Epidermal melanocyte (primary cell): ENCODE measurements around the gene TMEM88.
"Not testable (repeated sequence)": the region's sequence is repeated elsewhere in the genome, so short reads cannot be mapped to it uniquely, and the experiment has no call there.

Source experiments
- DNase-seq: peaks from one replicate; pipeline ENCODE4 v3.0.0; 2011; ENCODE audit warnings: low spot score; ENCODE audit not compliant: insufficient read length

Gene TMEM88, protein sequence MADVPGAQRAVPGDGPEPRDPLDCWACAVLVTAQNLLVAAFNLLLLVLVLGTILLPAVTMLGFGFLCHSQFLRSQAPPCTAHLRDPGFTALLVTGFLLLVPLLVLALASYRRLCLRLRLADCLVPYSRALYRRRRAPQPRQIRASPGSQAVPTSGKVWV

DNA sequence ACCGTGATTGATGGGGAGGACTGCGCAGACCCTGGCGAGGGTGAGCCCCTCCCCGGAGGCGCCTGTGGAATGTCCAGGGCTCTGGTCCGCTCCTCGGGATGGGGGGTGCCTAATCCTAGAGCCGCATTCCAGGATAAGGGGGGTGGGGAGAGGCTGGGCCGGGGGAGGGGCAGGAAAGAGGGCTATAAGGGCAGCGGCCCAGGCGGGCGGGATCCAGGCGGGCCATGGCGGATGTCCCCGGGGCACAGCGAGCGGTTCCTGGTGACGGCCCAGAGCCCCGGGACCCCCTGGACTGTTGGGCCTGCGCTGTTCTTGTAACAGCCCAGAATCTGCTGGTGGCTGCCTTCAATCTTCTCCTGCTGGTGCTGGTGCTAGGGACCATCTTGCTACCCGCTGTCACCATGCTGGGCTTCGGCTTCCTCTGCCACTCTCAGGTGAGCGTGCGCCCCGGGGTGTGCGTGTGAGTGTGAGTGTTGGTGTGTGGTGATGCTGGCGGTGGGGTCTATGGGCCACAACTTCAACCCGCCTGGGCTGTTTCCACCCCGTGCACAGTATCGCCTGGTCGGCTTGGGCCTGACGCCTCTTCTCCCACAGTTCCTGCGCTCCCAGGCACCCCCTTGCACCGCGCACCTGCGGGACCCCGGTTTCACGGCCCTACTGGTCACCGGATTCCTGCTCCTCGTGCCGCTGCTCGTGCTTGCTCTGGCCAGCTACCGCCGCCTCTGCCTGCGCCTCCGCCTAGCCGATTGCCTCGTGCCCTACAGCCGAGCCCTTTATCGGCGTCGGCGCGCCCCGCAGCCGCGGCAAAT lies at the start of gene TMEM88:
Gene TMEM88 (plus strand): TSS at position 216 of the 809 bp plus-strand sequence. CDS start 9 bp downstream, at position 225.
- no peak for DNase-seq

DNA sequence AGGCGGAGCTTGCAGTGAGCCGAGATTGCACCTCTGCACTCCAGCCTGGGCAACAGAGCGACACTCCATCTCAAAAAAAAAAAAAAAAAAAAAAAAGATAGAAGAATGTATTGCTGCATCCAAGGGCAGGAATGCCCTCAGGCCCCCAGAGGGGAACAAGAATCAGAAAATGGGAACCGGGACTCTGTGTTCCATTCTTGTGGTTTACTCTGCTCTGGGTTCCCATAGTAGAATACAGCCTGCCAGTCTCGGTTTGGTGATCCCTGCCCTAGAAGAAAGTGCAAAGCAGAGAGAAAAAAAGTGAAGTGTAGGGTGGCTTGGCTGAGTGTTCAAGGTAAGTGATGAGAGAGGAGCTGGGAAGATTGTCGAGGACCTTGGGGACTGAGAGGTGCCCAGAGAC lies 48.3 kb upstream of the TMEM88 start:
- DNase-seq = no peak

DNA sequence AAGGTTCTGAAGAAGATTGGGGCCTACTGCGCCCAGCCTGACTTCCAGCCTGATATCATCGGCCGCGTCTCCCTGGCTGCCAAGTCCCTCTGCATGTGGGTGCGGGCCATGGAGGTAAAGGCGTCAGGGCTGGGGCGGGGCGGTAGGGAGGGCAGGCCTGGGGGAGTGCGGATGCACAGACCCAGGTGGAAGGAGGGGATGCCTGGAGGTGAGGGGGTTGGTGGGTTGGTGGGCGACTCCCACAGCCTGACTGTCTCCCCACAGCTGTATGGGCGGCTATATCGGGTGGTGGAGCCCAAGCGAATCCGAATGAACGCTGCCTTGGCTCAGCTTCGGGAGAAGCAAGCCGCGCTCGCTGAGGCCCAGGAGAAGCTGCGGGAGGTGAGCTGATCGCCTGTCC lies 47.7 kb upstream of the TMEM88 start:
- no peak for DNase-seq

DNA sequence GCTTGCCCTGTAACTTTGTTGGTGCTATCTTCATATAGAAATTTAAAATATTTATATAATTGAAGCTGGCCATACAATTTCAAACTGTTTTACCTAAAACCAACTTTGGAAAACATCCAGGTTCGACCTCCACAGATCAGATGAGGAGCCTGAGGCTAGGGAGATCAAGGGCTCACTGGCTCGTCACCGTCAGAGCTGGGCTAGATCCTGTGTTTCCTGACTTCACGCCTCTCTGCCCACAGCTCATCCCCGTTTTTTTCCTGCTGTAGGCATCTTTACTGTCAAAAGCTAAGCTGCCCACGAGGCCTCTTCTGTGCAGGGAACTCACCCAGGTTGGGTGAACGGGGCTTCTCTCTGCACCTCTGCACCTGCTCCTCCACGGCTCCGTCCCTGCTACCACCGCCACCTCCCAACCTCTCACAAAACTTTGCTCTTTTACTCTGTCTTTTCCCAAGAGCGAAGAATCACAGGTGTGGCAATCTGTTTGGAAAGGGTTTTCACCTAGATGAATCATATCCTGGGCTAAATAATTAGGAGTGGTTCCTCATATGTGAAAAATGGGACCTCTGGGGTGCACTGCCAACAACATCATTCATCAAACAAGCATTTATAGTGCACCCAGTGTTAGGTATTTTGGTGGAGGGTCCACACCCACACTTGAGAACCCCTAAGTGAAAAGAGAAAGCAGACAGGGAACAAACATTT lies 45.6 kb upstream of the TMEM88 start:
- DNase-seq = no peak

DNA sequence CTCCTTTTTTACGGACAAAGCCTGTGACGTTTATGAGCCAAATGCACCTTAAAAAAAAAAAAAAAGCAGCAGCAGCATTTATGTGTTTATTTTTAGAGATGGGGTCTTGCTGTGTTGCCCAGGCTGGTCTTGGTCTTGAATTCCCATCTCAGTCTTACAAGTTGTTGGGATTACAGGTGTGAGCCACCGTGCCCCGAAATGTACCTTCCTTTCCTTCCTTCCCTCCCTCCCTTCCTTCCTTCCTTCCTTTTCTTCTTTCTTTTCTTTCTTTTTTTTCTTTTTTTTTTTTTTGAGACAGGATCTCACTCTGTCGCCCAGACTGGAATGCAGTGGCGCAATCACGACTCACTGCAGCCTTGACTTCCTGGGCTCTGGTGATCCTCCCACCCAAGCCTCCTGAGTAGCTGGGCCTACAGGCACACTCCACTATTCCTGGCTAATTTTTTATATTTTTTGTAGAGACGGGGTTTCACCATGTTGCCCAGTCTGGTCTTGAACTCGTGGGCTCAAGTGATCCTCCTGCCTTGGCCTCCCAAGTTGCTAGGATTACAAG lies 45.0 kb upstream of the TMEM88 start:
- DNase-seq = not testable (repeated sequence)

DNA sequence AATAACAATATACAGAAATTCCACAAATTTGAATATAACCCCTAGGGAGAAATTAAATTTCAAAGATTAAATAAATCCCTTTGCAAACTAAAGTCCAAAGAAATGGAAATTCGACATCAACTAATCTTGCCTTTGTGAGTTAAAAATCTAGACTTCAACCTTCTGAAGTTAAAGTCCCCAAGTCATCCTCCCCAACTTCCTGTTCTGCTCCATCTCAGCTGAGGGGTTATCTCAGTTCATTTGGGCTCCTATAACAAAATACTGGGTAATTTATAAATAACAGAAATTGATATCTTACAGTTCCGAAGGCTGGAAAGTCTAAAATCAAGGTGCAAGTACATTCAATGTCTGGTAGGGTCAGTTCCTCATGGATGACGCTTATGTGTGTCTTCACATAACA lies 43.6 kb upstream of the TMEM88 start:
- no peak for DNase-seq

DNA sequence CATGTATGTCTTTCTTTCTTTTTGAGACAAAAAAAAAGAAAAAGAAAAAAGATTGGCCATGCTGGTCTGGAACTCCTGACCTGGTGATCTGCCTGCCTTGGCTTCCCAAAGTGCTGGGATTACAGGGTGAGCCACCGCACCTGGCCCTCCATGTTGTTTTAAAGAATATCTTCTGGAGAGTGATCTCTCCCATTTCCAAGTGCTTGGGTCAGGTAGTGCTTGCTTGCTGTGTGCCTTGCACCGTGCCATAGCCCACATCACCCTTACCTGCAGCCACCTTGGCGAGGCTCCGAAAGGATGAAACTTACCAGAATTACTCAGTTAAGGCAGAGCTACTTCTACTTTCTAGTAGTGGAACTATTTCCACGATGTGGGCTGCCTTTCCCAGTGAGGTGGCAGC lies 39.9 kb upstream of the TMEM88 start:
- no peak for DNase-seq

DNA sequence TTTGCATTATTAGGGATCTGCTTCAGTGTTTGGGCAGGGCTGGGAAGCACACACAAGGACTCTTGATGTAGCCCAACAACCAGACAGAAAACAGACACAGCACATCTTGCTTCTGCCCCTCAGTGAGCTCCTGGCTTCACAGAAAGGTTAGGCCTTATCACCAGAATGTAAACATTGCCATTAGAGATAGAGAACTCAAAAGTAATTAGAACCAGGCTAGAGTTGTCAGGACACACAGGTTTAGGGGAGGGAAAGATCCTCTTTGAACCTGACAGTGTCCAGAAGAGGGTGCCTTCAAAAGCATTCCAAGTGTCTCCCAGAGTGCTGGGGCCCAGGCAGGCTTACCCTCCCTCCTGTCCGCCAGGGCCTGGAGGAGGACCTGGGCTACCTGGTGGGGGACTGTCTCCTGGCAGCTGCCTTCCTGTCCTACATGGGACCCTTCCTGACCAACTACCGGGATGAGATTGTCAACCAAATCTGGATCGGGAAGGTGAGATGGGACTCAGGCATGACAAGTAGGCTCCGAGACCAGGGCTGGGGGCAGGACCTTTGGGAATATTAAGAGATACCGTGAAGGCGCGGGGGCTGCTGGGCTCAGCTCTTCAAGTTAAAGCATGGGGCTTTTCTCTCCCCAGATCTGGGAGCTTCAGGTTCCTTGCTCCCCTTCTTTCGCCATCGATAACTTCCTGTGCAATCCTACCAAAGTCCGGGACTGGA lies 37.8 kb upstream of the TMEM88 start:
- no peak for DNase-seq

DNA sequence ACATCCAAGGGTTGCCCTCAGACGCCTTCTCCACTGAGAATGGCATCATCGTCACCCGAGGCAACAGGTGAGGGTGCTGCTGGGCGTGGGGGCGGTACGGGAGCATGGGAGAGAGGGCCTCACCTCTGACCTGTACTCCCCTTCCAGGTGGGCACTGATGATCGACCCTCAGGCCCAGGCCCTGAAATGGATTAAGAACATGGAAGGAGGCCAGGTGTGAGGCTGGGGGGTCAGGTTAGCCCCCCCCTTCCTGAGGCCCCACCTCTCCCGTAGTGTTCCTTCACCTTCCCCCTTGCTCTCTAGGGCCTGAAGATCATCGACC lies 37.3 kb upstream of the TMEM88 start:
- DNase-seq = no peak

DNA sequence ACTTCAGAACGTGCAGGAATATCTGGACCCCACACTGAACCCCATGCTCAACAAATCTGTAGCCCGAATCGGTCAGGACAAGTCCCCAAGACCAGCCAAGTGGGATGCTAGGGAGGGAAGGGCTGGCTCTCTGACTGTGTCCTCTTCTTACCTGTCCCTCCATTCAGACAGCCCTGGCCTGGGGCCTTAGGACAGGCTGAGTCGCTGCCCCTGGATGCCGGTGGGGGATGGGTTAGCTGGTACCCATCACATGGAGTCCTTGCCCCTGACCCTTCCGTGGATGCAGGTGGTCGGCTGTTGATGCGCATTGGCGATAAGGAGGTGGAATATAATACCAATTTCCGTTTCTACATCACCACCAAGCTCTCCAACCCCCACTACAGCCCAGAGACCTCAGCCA lies 36.8 kb upstream of the TMEM88 start:
- DNase-seq = no peak

DNA sequence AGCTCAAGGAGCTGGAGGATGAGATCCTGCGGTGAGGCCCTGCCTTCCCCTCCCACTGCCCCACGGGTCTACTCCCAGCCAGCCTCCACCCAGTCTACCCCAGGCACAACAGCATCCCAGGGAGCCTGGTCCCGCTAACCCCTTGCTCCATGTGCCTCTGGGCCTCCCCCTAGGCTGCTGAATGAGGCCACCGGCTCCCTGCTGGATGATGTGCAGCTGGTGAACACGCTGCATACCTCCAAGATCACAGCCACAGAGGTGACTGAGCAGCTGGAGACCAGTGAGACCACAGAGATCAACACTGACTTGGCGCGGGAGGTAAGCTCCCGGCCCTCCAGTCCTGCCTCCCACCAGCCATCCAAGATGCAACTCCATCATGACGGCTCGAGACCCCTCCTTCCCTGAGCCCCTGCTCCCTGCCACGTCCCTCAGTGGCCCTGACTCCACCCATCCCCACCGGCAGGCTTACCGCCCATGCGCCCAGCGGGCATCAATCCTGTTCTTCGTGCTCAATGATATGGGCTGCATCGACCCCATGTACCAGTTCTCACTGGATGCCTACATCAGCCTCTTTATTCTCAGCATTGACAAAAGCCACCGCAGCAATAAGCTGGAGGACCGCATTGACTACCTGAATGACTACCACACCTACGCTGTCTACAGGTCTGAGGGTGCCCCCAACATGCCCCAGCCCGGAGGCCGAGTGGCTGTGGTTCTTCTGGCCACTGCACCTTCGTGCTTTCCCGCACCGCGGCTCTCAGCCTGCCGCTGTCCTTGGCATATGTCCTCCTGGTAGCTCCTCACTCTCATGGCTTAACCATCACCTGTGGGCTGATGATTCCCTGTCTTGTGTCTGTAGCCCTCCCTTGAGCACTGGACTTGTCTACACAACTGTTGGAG lies 35.9 kb upstream of the TMEM88 start:
- DNase-seq = no peak

DNA sequence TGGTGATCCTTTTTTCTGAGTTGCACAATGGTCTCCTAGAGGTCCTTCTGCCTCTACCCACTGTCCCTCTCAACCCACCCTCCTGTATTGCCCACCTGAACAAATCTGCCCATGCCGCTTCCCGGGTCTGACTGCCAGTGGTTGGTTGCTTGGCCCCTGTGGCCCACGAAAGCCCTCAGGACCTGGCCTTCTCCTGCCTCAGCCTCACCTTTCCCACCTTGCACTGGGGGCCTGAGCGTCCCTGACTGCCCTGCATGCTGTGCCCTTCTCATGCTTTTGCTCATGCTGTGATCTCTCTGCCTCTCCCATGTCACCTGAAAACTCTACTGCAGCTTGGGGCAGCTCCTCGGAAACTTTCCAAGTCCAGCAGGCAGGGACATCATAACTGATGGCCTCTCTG lies 34.6 kb upstream of the TMEM88 start:
- no peak for DNase-seq

DNA sequence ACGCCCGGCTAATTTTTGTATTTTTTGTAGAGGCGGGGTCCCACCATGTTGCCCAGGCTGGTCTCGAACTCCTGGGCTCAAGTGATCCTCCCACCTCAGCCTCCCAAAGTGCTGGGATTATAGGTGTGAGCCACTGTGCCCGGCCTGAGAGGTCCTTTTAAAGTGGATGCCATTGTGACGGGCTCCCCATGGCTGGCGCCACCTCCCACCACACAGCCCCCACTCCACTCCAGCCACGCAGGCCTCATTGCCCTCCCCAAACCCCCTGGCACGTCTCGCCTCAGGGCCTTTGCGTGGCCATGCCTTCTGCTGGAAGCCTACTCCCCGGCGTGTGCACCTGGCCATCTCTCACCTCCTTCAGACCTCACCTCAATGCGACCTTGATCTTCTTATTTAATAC lies 32.7 kb upstream of the TMEM88 start:
- no peak for DNase-seq

DNA sequence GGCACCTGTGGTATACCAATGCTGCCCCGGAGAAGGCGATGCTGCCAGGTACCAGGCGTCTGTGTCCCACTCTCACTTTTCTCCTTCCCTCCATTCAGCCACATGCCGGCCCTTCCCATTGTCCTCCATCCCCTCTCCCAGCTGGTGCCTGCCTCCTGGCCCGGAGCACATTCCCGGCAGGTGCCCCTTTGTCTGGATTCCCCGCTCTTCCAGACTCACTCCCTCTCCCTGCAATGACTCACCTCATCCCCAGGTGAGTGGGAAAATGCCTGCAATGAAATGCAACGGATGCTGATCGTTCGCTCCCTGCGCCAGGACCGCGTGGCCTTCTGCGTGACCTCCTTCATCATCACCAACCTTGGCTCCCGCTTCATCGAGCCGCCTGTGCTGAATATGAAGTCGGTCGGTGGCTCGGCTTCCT lies 31.3 kb upstream of the TMEM88 start:
- DNase-seq = no peak

DNA sequence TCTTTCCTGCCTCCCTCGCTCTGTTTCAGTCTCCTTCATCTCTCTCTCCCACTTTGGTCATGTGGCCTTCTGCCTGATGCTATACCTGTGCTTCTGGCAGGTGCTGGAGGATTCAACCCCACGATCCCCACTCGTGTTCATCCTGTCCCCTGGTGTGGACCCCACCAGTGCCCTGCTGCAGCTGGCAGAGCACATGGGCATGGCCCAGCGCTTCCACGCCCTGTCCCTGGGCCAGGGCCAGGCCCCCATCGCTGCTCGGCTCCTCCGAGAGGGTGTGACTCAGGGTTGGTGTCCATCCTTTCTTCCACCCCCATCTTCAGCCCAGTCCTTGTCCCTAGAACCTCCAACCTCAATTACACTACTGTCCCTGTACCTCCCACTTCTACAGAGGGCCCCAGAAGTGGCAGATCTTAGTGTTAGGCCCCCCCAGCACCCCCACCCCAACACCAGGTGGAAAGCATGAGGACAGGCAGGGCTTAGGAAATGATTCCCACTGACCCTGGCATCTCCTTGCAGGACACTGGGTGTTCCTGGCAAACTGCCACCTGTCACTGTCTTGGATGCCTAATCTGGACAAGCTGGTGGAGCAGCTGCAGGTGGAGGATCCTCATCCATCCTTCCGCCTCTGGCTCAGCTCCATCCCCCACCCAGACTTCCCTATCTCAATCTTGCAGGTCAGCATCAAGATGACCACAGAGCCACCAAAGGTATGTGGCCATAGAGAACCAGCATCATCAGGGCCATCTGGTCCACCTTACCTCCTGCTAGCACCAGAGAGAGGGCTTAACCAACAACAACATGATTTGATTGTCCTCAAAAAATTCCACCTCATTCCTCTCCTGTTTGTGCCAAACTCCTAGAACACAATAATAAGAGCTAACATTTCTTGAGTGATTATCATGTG lies 30.6 kb upstream of the TMEM88 start:
- no peak for DNase-seq

DNA sequence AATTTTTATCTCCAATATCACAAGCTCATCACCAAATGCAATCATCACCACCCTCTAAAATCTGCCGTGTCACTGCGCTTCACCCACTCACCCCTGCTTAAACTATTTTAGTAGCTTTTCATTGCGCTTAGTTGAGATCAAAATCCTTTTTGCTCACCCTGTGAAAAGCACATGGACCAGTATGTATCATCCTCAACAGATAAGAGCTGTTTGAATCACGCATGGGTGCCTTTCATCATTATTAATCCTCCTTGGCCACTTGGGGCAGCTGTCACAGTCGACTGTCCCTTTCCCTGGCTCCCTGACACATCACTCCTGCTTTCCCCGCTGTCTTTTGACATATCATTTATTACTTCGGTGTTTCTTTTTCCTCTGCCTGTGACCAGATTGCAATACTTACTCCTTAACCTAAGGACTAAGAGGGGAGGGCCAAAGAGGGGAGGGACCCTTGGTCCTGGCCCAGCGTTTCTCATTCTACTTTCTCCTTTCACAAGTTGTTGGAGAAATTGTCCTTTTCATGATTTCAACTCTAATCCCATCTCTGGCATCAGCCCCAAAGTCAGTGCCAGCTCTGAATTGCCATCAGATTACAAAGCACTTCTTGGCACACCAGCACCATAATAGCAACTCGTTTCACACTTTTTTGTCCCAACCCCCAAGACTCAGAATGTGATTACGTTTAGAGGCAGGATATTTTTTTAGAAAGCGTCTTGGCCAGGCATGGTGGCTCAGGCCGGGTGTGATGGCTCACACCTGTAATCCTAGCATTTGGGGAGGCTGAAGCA lies 29.5 kb upstream of the TMEM88 start:
- DNase-seq = no peak

DNA sequence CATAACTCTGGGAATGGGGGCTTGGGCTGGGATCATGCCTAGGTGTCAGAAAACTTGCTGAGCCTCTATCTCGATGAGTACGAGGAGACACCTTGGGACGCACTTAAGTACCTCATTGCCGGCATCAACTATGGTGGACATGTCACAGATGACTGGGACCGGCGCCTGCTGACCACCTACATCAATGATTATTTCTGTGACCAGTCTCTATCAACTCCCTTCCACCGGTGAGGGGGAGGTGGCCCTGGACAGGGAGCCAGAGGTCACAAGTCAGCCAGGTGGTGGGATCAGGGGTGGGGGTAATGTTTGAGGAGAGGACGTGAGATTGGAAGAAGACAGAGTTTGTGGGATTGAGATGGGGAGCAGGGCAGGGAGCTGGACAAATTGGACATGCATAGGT lies 24.2 kb upstream of the TMEM88 start:
- no peak for DNase-seq

DNA sequence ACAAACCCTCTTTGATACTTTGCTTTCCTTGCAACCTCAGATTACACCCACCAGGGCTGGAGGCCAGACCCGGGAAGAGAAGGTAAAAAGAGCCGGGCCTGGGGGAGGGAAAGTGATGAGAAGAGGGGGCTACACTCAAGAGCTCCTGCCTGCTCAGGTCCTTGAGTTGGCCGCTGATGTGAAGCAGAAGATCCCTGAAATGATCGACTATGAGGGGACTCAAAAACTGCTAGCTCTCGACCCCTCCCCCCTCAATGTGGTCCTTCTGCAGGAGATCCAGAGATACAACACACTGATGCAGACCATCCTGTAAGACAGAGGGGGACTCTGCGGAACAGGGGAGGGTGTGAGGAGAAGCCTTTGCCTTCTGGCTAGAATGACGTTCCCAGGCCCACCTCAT lies 23.6 kb upstream of the TMEM88 start:
- DNase-seq = no peak

DNA sequence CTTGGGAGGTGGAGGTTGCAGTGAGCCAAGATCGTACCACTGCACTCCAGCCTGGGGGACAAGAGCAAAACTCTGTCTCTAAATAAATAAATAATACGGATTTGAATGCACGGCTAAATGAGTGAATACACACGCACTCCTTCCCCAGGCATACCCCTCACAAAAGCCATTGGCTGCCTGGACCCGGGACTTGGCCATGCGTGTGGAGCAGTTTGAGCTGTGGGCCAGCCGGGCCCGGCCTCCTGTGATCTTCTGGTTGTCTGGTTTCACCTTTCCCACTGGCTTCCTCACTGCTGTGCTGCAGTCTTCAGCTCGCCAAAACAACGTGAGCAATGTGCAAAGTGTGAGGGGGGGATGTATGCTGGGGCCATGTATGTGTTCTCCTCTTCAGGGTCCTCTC lies 22.4 kb upstream of the TMEM88 start:
- DNase-seq = no peak
